ENCODE data around the gene IDS.

DNA sequence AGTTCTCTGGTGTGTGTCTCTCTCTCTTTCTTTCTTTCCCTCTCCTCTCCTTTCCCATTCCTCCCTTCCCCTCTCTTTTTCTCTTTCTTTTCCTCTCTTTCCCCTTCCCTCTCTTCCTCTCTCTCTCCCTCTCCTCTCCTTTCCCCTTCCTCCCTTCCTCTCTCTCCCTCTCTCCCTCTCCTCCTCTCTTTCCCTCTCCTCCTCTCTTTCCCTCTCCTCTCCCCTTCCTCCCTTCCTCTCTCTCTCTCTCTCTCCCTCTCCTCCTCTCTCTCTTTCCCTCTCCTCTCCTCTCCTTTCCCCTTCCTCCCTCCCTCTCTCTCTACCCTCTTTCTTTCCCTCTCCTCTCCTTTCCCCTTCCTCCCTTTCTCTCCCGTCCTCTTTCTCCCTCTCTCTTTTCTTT is 23.3 kb upstream of the IDS start:
- TF ChIP-seq TCF12 (IDR thresholded peaks at IDR 0.05; ENCODE audit: low read depth) (no peak), YY1 (IDR thresholded peaks at IDR 0.05; ENCODE audit: low read depth) (no peak), TEAD4 (IDR thresholded peaks at IDR 0.05) (no peak), NFIC (IDR thresholded peaks at IDR 0.05) (no peak), TAF1 (IDR thresholded peaks at IDR 0.05; ENCODE audit: low read depth) (no peak), EP300 (IDR thresholded peaks at IDR 0.05; ENCODE audit: borderline replicate concordance) (no peak), CEBPB (IDR thresholded peaks at IDR 0.05) (no peak), FOXM1 (IDR thresholded peaks at IDR 0.05; ENCODE audit: borderline replicate concordance, low read depth) (no peak), EGR1 (IDR thresholded peaks at IDR 0.05) (no peak), CREB1 (IDR thresholded peaks at IDR 0.05; ENCODE audit: low read depth) (no peak), RAD21 (IDR thresholded peaks at IDR 0.05; ENCODE audit: low read depth) (no peak)
- TF ChIP-seq, protein P1, sequence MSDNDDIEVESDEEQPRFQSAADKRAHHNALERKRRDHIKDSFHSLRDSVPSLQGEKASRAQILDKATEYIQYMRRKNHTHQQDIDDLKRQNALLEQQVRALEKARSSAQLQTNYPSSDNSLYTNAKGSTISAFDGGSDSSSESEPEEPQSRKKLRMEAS (IDR thresholded peaks at IDR 0.05) = no peak
- TF ChIP-seq, protein P2, sequence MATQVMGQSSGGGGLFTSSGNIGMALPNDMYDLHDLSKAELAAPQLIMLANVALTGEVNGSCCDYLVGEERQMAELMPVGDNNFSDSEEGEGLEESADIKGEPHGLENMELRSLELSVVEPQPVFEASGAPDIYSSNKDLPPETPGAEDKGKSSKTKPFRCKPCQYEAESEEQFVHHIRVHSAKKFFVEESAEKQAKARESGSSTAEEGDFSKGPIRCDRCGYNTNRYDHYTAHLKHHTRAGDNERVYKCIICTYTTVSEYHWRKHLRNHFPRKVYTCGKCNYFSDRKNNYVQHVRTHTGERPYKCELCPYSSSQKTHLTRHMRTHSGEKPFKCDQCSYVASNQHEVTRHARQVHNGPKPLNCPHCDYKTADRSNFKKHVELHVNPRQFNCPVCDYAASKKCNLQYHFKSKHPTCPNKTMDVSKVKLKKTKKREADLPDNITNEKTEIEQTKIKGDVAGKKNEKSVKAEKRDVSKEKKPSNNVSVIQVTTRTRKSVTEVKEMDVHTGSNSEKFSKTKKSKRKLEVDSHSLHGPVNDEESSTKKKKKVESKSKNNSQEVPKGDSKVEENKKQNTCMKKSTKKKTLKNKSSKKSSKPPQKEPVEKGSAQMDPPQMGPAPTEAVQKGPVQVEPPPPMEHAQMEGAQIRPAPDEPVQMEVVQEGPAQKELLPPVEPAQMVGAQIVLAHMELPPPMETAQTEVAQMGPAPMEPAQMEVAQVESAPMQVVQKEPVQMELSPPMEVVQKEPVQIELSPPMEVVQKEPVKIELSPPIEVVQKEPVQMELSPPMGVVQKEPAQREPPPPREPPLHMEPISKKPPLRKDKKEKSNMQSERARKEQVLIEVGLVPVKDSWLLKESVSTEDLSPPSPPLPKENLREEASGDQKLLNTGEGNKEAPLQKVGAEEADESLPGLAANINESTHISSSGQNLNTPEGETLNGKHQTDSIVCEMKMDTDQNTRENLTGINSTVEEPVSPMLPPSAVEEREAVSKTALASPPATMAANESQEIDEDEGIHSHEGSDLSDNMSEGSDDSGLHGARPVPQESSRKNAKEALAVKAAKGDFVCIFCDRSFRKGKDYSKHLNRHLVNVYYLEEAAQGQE (IDR thresholded peaks at IDR 0.05; ENCODE audit: low read depth) = no peak
- TF ChIP-seq, protein P3, sequence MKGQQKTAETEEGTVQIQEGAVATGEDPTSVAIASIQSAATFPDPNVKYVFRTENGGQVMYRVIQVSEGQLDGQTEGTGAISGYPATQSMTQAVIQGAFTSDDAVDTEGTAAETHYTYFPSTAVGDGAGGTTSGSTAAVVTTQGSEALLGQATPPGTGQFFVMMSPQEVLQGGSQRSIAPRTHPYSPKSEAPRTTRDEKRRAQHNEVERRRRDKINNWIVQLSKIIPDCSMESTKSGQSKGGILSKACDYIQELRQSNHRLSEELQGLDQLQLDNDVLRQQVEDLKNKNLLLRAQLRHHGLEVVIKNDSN (IDR thresholded peaks at IDR 0.05) = no peak

All from Ishikawa (cell line).